Stromal cell of bone marrow (primary cell): ENCODE measurements around the gene CDC42BPB.
"Not testable (repeated sequence)": the region's sequence is repeated elsewhere in the genome, so short reads cannot be mapped to it uniquely, and the experiment has no call there.

Experiments used
- DNase-seq: peaks from one replicate; pipeline ENCODE4 v3.0.0-alpha.2; 2012; ENCODE audit warnings: low read depth

Gene CDC42BPB

GRCh38 chr14:102928412-102929240, 128.7 kb downstream of the CDC42BPB start:
- no peak for DNase-seq

- DNase-seq: no peak
These were observed 129.4 kb downstream of the CDC42BPB start for GRCh38 chr14:102927878-102928411.

GRCh38 chr14:102927346-102927877, 129.9 kb downstream of the CDC42BPB start:
- DNase-seq: no peak

- DNase-seq: not testable (repeated sequence)
These were observed 130.5 kb downstream of the CDC42BPB start for GRCh38 chr14:102926840-102927239.

GRCh38 chr14:102926104-102926503, 131.2 kb downstream of the CDC42BPB start:
- DNase-seq: no peak

GRCh38 chr14:102925646-102926045, 131.7 kb downstream of the CDC42BPB start:
- no peak for DNase-seq

GRCh38 chr14:102924632-102925588, 132.4 kb downstream of the CDC42BPB start:
- no peak for DNase-seq

- no peak for DNase-seq
These were observed 133.3 kb downstream of the CDC42BPB start for GRCh38 chr14:102923925-102924486.

GRCh38 chr14:102923201-102923924, 134.0 kb downstream of the CDC42BPB start:
- no peak for DNase-seq

- DNase-seq: no peak
These were observed 134.7 kb downstream of the CDC42BPB start, which contains the start of gene AMN for GRCh38 chr14:102922490-102923200. Gene AMN (plus strand): TSS chr14:102922663. CDS start chr14:102922689, 26 bp downstream.

GRCh38 chr14:102920998-102921304, 136.4 kb downstream of the CDC42BPB start:
- no peak for DNase-seq

GRCh38 chr14:102920273-102920997, 136.9 kb downstream of the CDC42BPB start:
- DNase-seq: no peak

GRCh38 chr14:102918438-102918837, 138.9 kb downstream of the CDC42BPB start:
- DNase-seq: no peak

GRCh38 chr14:102917469-102918211, 139.7 kb downstream of the CDC42BPB start:
- peak; percentile 15 for DNase-seq

- DNase-seq: no peak
These were observed 140.3 kb downstream of the CDC42BPB start for GRCh38 chr14:102917056-102917385.

- DNase-seq: no peak
These were observed 140.8 kb downstream of the CDC42BPB start for GRCh38 chr14:102916347-102917055.

GRCh38 chr14:102915292-102916110, 141.8 kb downstream of the CDC42BPB start:
- no peak for DNase-seq
